Kasumi-1 (cell line): Measurements from ENCODE around the gene PITX3.
A peak's percentile ranks its signal among the peaks of the same experiment; 100 is the strongest.
"Not testable (repeated sequence)": the region's sequence is repeated elsewhere in the genome, so short reads cannot be mapped to it uniquely, and the experiment has no call there.

Source experiments
- DNase-seq, 2 experiments: peaks; one replicate each; lab custom pipeline; 2025; lab: John Stamatoyannopoulos, UW

PITX3 gene

GRCh38 chr10:102255404-102255803 is 14.1 kb upstream of the PITX3 start:
- DNase-seq, result no peak

DNA sequence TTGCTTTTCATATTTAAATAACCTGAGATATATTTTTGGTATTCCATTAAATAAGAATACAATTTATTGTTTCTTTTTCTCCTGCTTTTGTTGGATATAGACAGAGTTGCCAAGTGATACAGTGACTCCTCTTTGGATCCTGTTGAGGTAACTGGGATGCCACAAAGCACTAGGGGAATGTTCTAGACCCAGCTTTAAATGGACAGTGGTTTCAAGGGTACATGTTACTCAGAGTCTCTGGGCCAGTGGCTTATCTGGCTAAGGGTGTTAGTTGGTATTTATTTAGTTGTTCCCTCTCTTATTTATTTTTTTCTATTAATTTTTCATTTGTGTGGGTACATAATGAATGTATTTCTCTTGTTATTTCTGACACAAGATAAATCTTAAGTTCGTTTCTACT is 13.1 kb upstream of the PITX3 start:
- DNase-seq, result no peak

GRCh38 chr10:102252508-102252907 is 11.2 kb upstream of the PITX3 start:
- not testable (repeated sequence) for DNase-seq

GRCh38 chr10:102247734-102248133 is 6.4 kb upstream of the PITX3 start:
- DNase-seq, result peak; percentile 26 to 37

DNA sequence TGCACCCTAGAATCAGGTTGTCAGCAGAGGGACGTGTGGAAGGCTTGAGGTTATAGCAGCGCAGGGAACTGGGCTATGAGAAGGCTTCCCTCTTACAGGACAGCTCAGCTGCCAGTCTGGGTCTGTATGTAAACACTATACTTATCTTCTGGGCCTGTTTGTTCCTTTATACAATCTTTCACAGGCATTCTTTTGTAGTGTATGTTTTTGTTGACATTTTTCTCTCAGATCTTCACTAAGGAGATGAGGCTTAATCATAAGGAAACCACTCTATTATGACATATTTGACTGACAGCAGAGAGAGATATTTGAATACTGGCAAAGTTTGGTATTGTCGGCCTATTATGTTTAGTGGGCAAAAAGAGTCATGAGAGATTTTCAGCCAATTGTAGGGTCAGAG is 4.9 kb upstream of the PITX3 start:
- DNase-seq, result peak in 1 of 2 experiments; percentile 24

DNA sequence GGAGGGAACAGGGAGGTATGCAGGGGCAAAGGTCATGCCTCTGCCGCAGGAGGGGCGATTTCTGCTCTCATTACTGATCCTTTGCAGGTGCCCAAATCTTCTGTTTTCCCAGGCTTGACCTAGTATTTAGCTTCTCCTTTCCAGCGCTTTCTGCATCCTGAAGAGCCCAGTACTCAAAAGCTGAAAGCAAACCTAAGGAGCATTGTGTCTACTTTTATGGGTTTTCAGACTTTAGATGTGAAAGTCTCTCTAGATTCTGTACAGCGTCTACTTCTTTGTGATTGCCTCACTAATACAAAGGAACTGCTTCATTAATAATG is 4.6 kb upstream of the PITX3 start:
- peak in 1 of 2 experiments; percentile 31 for DNase-seq

DNA sequence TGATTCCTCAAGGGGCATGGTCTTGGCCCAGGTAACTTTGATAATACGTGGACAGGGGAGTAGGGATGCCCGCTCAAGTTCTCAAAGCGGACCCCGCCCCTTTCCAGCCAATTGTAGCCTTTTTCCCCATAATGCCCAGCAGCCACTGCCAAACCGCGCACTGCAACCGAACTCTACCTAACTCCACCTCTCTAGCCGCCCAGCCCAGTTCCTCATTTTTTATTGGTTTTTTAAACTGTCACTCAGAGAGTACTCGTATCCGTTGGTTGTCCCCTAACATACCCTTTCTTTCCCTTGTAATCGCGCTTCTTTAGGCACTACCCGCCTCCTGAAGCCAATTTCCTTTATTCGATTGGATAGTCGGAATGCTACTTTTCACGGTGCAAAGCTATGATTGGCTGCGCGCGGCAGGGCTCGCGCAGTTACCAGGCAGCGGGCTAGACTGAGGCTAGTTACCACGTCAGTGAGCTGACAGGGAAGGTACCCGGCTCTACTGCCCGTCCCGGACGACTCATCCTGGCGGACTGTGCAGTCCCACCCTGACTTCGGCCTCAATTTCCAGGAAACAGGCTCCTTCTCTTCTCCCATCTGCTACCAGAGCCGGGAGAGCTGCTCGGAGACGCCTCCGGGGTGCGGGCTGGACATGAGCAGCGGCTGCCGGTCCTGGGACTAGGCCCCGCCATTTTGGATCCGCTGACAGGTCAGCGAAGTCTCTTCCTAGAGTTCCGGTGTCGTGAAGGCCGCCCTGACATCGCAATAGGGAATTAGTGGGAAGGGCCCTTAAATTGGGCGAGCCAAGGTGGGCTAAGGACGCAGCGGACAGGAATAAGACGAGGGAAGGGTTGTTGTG is 4.0 kb upstream of the PITX3 start, which contains the start of gene GBF1:
GBF1 (plus strand) TSS at position 451 of the 850 bp plus-strand sequence. CDS start 13,407 bp downstream, outside the sequence.
- DNase-seq, result peak; percentile 100

DNA sequence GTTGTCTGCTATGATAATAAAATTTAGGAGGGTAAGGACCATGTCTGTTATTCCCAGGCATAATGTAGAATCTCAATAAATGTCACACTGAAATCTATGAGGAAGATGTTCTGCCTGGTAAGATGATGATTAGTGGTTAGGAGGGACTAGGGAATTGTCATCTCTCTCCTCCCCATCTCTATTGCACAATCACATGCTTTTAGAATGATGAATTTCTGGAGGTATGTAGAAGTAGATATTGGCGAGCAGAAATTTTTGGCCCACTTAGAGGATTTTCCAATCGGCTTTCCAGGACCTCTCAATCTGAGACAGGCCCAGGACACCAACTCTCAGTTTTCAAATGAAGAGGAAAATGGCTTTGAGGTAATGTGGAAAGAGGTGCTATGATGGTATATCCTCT is 2.0 kb upstream of the PITX3 start:
- DNase-seq, result no peak

DNA sequence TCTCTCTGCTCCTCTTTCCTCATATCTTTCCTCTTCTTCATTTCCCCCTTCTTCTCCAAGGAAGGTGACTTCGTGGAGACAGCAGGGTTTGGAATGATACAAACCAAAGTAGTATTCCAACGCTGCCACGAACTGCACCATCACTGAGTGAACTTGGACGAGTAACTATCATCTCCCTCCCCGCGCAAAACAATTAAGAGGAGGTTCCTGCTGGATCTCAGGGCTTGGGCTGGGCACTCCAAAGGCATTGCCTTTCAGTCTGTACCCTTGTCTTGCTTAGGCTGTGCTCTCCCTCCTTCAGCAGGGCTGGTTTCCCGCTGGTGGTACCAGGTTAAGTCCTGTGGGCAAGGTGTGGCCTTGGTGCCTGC is 790 bp upstream of the PITX3 start:
- DNase-seq, result no peak

DNA sequence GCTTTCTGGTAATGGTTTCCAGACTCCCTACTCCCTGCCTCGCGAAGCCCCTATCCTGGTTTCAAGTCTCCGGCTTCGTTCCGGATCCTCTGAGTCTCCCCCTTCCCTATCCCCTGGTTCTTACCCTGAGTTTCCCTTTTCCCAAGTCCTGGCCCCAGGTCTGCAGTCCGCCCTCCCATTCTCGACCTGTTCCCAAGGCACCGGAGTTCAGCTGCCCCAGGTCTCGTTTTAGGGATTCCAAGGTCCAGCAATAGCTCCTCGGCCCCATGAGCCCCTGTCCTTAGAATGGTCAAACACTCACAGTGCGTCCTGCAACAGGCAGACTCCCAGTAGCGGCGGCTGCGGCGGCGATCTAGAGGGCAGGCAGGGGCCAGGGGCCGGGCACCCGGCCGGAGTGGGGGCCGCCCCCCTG is 274 bp downstream of the PITX3 start:
- peak in 1 of 2 experiments; percentile 37 for DNase-seq

DNA sequence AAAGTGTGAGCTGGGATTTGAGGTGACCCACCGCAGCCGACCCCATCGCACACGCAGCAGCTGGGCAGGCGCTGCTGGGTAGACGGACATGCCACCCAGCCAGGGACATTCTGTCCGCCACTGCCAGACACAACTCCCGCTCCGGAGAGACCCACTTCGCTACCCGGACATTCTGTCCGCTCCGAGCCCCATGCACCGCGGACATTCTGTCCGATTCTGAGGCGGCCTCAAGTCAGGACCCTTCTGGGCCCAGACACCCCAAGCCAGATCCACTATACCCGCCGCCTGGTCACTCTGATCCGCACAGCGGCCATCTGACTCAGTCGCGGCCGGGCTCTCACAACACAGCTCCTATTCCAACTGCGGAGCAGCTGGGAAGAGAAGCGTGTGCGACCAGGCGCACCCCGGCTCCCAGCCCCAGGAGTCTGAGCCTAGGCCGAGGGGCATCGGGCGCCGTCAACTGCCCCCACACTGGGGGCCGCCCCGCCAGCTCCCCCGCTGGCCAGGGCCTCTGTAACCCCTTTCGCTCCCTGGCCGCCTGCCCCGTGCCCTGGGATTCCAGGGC is 763 bp downstream of the PITX3 start:
- no peak for DNase-seq

GRCh38 chr10:102237711-102238252 is 3.5 kb downstream of the PITX3 start:
- DNase-seq, result no peak

DNA sequence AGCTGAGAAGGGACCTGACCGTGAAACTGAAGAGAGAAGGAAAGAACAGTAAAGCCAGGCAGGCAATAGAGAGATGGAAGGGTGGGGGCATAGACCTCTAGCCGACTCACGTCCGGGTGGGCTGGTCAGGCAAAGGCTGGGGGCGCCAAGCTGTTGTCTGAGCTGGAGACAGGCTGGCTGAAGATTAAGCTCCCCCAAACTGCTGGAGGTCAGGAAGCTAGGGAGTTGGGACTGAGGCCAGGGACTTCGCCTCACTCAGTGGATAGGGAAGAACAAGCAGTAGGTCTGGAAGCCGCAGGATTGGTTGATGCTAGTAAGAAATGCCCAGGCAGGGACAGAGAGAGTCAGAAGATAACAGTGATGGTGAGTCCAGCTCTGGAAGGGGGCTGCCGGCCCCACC is 5.3 kb downstream of the PITX3 start:
- DNase-seq, result no peak

GRCh38 chr10:102235598-102235920 is 5.8 kb downstream of the PITX3 start:
- DNase-seq, result no peak

GRCh38 chr10:102234888-102235597 is 6.3 kb downstream of the PITX3 start:
- no peak for DNase-seq

DNA sequence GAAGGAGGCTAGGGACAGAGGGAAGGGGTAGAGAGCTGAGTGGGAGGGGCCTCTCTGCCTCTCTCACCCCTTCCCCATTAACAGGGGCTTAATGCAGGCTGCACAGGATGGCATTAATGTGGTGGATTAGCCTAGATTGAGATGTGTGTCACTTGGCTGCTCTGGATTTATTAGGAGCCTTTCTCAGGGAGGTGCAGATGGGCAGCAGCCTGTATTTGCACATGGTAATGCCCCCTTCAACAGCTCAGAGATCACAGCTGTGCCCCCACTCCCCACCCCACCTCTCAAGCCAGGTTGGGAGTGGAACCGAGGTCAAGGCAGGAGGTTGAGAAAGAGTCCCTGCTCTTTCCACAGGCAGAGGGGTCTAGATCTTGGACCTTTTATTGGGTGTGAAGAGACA is 7.3 kb downstream of the PITX3 start:
- DNase-seq, result no peak

DNA sequence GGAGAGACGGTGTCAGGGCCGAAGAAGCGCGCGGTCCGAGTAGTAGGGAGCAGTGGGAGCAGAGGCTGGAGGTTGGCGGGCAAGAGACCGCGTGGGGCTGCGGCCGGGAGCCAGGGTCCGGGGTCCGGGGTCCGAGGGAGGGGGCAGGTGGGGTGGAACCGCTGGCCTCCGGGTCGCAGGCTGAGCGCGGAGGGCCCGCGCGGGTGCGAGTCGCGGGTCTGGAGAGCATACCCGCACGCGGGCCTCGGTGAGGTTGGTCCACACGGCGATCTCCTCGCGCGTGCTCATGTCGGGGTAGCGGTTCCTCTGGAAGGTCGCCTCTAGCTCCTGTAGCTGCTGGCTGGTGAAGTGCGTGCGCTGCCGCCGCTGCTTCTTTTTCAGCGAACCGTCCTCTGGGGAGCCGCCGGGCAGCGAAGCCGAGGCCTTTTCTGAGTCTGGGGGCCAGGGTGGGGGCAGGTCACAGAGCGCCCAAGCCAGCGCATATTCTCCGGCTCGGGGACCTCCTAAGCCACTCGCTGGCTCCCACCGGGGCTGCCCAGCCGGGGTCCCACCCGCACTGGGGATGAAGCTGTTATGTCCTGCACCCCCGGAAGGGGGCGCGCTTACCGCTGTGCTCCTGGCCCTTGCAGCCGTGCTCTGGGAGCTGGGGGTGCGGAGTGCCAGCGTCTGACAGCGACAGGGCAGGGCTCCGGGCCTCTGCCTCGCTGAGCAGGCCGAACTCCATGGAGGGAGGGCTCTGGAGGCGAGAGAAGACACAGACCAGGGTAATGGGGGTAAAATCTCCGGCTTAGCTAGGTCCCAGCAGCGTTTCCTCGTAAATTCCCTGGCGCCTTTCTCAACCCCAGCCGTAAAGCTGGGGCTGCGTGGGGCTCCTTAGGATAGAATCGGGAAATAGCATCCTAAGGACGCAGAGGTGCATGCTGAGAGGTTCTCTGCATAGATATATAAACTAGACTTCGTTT is 9.7 kb downstream of the PITX3 start:
- peak; percentile 84 for DNase-seq

DNA sequence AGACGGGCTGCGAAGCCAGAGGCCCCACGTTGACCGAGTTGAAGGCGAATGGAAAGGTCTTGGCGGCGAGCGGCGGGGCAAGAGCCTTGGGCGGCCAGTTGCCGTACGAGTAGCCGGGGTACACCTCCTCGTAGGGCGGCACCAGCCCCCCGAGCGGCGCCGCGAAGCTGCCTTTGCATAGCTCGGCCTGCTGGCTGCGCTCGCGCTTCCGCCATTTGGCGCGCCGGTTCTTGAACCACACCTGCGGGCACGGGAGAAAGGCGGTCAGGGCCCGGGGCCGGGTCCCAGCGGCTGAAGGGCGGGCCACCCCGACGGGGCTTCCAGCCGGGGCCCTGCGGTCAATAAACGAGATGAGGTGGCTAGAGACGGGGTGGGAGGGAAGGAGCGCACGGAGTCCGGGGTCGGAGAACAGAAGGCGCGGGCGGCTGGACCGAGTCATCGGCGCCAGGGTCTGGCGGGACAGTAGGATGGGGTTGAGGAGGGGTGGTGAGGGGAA is 10.4 kb downstream of the PITX3 start:
- peak in 1 of 2 experiments; percentile 42 for DNase-seq

GRCh38 chr10:102230264-102230860 is 10.9 kb downstream of the PITX3 start:
- peak; percentile 34 to 42 for DNase-seq

GRCh38 chr10:102229810-102230263 is 11.5 kb downstream of the PITX3 start:
- DNase-seq, result peak; percentile 83 to 90

GRCh38 chr10:102227050-102227449 is 14.3 kb downstream of the PITX3 start:
- peak; percentile 55 to 68 for DNase-seq
